HG03280 (cell line): ENCODE data around the gene RAB17.

ENCODE experiments used
- ATAC-seq: cut with Tn5 transposase; IDR thresholded peaks from one replicate; pipeline ENCODE4 v1.9.1; 2021; ENCODE audit warnings: mild to moderate bottlenecking, moderate library complexity; ENCODE audit not compliant: unreplicated experiment

Gene RAB17

DNA sequence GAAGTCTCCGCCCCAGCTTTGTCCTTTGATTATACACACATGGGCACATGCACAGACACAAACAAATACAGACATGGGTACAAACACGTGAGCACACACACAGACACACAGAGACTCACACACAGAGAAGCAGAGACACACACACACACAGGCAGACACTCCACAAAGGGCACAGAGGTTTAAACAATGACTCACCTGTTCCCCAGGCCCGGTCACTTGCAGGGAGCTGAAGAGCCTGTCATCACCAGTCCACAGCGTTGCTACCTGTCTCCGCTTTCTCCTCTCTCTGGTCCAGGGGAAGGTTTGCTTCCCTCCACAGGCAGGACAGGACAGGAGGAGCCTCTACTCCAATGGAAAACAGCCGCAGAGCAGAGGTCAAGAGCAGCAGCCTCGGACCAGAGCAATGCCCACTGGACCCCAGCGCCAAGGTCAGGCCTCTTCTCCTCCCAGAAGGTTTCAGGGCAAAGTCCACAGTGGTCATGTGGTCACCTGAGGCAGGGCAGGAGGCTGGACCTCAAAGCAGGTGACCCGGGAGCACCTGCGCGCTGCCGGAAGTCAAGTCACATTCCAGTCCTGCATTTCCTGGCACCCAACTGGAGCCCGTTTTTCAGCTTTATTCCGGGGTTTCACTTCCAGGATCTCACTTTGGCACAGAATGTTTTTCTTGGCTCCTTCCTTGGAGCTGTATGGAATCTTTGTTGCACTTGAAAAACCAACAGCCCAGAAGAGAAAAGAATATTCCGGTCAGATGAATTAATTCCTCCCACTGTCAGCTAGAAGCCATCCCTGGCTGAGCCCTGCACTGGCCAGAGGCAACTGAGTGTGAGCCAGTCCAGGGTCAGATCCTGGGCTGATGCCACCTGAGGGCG is at the start of gene RAB17:
RAB17 (minus strand) TSS at position 463 of the 869 bp plus-strand sequence. CDS start 4,580 bp downstream, outside the sequence.
- ATAC-seq = no peak

DNA sequence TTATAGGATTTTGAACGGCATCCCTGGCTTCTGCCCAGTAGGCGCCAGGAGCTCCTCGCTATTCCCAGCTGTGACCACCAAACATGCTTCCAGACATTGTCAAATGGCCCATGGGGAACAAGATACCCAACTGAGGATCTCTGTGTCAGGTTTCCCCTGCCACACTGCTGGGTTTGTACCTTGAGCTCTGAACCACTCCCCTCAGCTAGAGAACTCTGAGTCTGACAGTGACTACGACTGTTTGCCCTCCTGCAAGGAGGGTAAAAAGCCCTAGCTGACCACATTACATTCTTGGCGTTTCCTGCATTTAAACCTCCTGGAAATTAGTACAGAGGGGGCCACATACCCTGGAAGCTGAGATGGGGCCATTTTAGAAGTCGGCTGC is 49.3 kb upstream of the RAB17 start:
- ATAC-seq = no peak

- no peak for ATAC-seq
Measured at GRCh38 chr2:237639052-237639835, 48.7 kb upstream of the RAB17 start.

GRCh38 chr2:237638176-237638575 is 47.6 kb upstream of the RAB17 start:
- no peak for ATAC-seq

GRCh38 chr2:237637429-237638135 is 47.0 kb upstream of the RAB17 start:
- ATAC-seq = no peak

DNA sequence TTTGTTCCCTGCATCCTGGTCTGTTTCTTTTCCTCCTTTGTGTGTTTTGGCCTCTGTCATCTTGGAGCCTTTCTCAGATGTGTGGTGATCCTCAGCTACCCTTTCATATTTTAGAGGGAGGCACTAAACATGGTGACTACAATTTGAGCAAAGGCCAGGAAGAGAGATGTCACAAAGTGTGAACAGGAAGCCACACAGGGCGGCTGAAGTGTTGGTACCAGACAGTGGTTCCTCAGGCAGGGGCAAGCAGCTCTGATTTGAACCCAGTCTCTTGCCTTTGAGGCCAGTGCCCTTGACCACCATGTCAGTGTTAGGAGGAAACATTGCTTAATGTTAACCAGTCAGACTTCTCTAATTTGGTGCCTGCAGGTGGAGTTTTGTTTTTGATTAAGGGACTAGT is 46.0 kb upstream of the RAB17 start:
- no peak for ATAC-seq

DNA sequence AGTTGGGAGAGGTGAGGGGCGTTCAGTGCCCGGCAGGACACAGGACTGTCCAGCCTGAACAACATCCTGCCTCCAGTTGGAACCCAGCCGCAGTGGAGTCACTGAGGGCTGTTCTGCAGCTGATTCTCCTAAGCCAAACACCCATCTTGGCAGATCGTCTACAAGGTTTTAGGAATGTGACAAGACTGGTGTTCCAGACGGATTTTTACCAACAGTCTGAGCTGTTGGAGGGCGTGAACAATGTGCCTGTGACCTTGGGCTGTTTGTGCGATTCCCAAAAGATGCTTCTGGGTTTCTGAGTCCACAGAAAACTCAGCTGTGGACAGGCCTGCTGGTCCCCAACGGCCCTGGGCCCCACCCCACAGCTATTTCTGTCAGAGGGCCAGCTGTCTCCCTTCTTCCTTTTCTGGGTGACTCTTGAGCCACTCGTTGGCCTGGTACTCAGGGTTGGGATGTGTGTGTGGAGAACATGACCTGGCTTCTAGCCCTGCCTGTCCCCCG is 42.6 kb upstream of the RAB17 start:
- no peak for ATAC-seq

DNA sequence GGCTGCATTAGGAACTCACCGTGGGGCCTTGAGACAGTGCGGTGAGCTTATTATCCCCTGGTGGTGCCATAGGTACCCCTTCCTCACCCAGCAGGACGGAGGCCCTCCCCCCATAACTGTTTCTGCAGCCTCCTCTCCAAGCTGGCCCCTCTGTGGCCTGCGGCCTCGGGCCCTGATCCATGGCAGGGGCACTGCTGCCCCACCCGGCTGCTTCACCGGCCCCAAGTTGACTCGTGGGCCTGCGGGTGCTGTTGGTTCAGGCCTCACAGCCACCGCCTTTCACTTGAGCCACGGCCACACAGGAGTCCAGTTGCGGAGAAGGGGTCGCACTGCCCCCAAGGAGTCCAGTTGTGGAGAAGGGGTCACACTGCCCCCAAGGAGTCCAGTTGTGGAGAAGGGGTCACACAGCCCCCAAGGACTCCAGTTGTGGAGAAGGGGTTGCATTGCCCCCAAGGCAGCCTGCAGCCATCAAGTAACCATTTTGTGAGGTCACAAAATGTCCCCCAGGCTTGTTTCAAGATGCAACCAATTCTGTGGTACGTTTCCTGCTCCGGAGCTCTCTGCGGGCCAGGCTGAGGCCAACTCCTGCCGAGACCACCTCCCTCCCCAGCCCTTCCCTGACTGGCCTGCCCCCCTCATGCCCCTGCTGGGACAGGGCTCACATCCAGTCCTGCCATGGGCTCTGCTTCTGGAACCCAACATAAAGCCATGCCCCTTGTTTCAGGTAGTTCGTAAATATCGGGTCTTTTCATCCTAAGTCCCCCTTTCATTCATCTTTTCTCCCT is 41.5 kb upstream of the RAB17 start:
- ATAC-seq = no peak

- ATAC-seq = no peak
Measured at GRCh38 chr2:237631007-237631785, 40.7 kb upstream of the RAB17 start.

DNA sequence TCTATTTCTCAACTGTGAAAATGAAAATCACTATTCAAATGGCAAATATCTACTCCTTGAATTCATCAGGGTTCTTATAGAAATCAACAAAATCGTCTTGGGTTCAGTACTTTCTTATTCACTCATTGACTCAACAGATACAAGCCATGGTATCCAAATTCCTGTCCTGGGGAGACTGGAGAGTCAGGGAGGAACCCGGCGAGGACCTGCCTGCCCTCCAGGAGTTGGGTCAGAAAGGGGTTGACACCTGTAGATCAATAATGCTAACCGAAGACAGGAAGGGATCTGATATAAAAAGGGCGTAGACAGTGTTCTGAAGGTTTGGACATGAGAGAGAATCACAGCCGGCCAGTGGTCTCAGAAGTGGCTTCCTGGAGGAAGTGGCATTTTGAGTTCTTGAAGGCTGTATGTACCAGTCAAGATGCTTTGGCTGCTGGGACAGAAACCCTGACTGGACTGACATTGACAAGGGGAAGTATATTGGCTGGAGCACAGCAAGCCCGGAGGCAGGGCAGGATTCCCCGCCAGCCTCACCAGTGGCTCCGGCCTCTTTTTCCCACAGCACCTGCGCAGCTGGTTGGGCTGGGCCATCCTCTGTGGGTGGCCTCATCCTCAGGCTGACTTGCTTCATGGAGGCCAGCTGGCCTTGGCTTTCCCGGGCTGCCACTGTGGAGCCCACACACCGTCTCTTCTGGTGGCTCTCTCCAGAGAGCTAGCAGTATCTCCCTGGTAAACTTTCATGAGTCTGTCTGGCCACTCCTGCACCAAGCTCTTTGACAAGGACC is 39.9 kb upstream of the RAB17 start:
- no peak for ATAC-seq

- no peak for ATAC-seq
Measured at GRCh38 chr2:237629739-237630138, 39.2 kb upstream of the RAB17 start.

DNA sequence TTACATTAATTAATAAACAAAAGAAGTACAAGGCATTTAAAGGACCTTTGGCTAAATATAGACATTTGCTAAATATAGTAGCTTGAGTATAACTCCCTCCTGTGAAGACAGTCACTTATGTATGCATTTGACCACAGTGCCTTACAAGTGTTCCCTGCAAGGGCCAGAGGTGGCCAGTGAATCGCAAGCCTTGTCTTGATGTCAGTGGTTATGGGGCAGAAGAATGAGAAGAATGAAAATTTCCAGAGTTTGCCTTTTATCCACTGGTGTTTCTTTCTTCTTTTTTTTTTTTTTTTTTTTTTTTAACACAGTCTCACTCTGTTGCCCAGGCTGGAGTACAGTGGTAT is 38.6 kb upstream of the RAB17 start:
- ATAC-seq = no peak

- ATAC-seq = no peak
Measured at GRCh38 chr2:237628247-237629187, 38.0 kb upstream of the RAB17 start.

DNA sequence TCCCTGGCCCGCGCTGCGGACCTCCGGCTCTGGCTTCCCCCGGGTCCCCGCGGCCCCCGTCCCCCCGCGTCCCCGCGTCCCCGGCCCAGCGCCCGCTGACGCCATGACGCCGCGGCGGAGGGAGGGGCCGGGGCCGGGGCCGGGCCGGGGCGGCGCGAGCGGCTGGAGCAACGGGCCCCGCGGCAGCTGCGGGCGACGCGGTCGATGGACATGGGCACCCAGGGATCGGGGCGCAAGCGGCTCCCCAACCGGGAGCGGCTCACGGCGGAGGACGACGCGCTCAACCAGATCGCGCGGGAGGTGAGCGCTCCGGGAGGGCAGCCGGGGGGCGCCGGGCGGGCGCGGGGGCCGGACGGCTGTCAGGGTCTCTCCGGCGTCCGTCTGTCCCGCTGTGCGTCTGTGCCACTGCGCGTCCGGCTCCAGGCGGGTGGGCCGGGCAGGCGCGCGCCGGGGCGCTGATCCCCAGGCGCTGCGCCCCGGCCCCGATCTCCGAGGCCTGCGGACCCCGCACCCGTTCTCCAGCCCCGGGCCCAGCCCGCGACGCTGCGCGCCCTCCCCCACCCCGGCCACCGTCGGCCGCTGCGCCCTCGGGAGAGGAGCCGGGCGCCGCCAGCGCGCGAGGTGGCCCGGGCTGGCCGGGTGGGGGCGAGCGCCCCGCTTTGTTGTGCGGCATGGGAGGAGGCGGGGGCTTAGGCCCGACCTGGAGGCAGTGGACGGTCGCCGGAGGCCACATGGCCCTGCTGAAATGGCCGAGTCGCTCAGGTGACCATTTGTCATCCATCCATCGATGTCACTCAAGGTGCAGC is 37.1 kb upstream of the RAB17 start, which contains the start of gene LRRFIP1:
LRRFIP1 (plus strand) TSS at position 147 of the 806 bp plus-strand sequence; CDS start at position 205, 58 bp downstream.
- no peak for ATAC-seq

- no peak for ATAC-seq
Measured at GRCh38 chr2:237626813-237627440, 36.4 kb upstream of the RAB17 start.

DNA sequence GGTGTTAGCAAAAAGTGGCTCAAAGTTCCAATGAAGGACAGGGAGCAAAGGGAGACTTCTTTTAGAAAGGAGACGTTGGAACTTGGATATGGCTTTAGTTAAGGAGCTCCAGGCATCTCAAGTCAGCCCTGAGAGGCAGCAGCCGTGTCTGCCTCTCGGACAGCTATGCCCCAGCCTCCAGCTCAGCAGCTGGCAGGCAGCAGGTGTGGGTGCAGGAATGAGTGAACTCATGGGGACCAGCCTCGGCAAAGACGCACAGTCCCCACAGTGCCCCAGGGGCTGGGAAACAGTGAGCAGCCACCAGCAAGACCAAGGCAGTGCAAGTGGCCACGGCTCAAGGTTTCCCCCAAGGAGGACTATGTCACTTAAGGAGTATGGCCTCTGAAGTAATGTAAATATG is 35.2 kb upstream of the RAB17 start:
- ATAC-seq = no peak
